Urothelium cell line (cell line): Measurements from ENCODE around the gene LUZP2.

Experiments
- DNase-seq: peaks from one replicate; pipeline ENCODE4 v3.0.0; 2011; ENCODE audit warnings: low spot score, mixed read lengths
- FAIRE-seq: peaks from 2 replicates; lab custom pipeline; 2011; peaks lifted over from hg19 to GRCh38; lab: Jason Lieb, UNC

Gene LUZP2

DNA sequence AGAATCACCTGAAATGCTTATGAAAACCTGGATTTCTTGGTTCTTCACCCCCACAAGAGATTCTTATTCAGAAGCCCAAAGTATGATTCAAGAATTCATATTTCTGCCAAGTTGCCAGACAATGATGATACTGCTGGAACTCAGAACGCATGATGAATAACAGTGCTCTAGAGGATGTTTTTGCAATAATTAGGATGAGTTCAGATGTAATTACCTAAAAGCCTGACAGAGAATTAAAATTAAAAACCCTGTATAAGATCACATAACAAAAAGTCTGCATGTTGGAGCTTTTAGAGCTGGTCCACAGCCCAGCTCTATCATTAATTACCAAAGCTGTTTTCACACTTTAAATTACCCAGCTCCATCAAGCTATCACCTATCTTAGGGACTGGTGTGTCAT, 211.8 kb downstream of the LUZP2 start:
- FAIRE-seq (no peak), DNase-seq (no peak)

DNA sequence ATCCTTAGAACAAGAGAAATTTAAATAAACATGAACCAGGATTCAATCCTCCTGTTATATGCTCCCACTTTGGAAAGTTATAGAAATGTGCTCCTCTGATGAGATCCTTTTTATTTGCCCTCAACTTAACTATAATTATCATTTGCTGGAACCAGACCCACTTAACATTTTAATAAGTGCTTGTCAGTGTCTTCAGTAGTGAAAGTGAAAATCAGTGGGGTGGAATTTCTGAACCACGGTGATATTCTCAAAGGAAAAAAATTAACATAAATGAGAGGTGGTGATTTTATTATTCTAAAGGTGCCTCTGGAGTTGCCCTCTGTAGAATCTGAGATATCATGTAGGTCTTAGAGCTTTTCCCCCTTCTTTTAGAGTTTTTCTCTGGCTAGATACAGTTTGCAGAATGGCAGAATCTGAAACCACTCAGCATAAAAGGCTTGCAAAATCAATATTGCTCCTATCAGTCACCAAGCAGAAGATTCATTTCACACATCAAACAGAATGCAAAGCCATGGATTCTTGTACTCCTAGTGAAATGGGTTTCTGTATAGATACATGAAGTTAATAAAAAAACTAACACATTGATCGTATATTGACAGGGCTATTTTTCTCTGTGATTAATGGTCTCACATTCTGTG, 213.2 kb downstream of the LUZP2 start:
- FAIRE-seq = no peak
- no peak for DNase-seq

DNA sequence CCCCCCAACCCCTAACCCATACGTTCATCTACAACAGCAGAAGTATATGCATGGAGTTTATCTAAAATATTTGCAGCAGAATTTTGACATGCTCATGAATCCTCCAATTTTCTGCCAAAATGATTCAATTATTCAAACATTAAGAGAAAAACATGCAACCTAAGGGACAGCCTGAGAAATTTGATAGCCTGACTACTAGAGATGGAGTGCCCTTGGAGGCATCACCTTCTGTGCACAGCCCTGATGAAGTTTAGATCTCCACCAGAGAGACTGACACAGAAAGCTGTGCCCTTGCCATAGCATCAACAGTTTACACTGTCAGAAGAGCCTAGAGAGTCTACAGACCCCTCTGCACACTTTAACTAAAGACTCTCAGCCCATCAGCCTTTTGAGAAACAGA, 217.7 kb downstream of the LUZP2 start:
- FAIRE-seq (no peak), DNase-seq (no peak)

DNA sequence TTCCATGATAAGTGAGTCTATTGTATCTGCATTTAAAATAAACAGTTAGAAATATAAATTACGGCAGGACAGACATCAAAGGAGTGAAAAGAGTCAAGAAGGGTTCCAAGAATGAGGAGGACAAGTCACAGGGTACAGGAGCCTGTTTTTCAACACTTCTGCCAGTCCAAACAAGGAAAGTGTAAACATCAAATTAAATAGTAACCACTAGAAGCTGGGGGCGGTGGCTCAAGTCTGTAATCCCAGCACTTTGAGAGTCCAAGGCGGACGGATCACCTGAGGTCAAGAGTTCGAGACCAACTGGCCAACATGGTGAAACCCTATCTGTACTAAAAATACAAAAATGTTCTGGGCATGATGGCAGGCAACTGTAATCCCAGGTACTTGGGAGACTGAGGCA, 219.6 kb downstream of the LUZP2 start:
- no peak for DNase-seq
- no peak for FAIRE-seq

DNA sequence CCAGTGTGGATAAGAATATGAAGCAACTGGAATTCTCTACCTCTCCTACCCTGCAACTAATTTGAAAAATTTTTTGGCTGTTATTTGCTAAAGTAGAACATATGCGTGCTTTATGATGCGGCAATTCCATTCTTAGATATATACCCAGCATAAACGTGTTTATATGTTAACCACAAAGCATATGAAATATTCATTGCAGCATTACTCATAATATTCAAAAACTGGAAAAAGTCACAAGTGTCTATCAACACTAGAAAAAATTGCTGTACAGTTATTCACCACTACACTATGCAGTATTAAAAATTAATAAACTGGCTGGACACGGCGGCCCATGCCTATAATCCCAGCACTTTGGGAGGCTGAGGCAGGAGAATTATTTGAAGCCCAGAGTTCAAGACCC, 226.4 kb downstream of the LUZP2 start:
- no peak for FAIRE-seq
- DNase-seq = no peak

DNA sequence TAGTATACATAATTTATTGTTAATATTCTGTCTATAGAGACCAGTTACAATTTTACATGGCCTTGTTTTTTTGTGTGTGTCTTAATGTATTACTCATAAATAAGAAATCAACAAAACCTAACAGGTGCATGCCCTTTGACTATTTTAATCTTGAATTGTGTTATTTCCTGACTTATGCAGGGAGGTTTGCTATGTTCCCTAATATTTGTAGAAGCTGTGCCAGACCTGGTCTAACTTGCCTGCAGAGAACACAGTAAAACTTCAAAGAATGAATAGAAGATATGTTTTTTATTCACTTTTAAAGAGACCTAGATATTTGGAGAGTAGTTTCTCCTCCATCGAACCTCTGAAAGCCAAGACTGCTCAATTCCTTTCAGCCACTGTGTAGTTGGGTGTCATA, 234.7 kb downstream of the LUZP2 start:
- no peak for DNase-seq
- no peak for FAIRE-seq

DNA sequence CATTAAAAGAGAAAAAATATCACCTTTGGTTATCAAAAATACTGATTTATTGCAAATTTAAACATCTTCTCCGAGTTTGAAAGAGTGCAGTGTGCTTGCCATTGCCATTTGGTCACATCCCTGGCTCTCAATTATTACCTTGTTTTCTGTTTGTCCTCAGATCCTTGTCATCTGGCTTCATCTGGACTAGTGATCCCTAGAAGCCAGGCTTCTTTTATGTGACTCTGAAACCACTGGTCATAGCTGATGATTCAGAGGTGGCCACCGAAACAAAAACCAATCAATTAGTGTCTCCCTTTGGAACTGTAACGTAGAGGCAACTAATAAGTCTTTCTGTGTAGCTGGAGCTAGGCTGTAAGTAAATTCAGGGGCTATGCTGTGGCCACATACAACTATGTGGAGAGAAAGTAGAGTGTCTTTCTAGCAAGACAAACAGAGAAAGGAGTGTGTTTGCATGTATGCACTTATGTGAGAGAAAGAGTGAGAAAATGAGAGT, 237.9 kb downstream of the LUZP2 start:
- DNase-seq (no peak), FAIRE-seq (no peak)

DNA sequence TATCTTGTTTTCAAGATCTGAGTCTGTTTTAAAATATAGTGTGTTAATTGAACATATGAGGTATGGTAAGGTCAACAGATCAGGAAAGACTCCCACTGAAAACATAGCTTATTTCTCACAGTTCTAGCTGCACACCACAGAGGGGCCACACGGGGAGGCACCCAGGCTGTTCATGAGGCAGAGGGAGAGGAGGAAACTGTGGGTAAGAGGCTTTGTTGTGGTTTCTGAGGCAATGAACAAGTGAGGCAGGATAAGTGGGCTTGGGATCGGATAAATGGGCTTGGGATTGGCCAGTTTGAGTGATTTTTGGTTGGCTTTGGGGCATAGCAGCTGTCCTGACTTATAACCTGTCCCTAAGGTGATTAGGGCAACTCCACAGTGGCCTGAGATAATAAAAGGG, 242.1 kb downstream of the LUZP2 start:
- FAIRE-seq = no peak
- no peak for DNase-seq

DNA sequence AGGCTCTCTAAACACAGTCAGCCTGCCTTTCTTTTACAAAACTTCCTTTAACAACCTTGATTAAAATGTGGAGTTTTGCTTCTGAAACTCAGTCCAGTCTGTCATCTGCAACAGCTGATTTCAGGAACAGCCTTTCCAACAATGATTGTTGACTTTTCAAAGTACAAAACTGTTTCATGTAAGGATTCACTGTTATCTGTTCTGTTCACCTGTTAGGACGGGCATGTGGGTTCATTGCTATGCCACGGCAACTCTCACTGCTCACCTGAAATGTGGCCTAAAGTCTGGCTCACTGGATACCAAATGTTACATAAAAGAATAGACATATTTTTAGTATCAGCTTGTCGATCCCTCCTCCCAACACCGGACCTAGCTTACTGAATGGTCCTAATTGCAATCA, 242.8 kb downstream of the LUZP2 start:
- FAIRE-seq (no peak), DNase-seq (no peak)

DNA sequence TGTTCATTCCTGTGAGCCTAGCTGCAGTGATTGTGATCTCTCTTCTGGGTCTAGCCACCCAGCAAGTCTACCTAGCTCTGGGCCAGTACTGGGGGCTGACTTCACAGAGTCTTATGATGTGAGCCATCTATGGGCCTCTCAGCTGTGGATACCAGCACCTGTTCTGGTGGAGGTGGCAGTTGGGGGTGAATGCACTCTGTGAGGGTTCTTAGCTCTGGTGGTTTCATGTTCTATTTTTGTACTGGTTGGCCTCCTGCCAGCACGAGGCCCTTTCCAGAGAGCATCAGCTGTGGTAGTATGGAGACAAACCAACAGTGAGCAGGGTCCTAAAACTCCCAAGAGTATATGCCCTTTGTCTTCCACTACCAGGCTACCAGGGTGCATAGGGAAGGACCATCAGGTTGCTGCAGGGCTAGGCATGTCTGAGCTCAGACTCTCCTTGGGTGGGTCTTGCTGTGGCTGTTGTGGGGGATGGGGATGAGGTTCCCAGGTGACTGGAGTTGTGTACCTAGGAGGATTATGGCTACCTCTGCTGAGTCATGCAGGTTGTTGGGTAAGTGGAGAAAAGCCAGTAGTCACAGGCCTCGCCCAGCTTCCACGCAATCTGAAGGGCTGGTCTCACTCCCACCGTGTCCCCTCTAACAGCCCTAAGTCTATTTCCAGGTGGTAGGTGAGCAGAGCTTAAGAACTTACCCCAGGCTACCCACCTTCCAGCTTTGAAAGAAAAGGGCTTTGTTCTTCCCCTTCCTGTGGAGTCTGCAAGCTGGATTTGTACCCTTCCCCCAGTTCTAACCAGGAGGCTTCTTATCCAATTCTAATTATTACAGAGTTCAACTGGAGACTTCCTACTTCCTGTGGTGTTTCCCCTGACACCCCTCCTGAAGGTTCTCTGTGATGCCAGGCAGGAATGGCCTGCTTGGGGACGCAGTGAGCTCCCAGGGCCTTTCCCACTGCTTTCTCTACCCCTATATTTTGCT, 250.7 kb downstream of the LUZP2 start:
- DNase-seq (no peak), FAIRE-seq (no peak)

DNA sequence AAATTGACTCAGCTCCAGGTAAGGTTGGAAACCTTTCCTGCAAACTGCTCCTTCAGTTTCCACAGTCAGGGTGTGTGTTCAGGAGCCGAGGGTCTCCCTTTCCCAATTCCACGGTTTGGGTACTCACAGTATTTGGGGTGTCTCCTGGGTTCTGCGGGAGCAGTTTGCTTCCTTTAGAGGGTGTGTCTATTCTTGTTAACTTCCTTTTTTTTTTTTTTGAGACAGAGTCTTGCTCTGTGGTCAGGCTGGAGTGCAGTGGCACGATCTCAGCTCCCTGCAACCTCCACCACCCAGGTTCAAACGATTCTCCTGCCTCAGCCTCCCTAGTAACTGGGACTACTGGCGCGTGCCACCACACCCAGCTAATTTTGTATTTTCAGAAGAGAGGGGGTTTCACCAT, 251.4 kb downstream of the LUZP2 start:
- FAIRE-seq = no peak
- no peak for DNase-seq

DNA sequence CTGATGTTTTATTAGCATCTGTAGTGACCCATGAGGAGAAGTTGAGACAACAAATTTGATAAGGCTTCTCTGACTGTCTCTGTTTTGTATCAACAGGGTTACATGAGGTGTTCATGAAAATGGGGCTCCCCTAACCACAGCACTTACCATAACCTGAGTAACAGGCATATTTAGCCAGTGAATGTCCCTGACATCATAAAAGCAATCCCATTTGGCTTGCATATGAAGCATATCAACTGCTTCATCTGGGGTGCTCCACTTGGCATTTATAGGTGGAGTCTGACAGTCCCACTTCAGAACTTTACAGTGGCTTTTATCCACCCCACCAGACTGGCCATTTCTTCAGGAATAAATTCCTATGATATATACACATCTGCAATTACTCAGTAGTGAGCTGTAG, 257.6 kb downstream of the LUZP2 start:
- FAIRE-seq (no peak), DNase-seq (no peak)

DNA sequence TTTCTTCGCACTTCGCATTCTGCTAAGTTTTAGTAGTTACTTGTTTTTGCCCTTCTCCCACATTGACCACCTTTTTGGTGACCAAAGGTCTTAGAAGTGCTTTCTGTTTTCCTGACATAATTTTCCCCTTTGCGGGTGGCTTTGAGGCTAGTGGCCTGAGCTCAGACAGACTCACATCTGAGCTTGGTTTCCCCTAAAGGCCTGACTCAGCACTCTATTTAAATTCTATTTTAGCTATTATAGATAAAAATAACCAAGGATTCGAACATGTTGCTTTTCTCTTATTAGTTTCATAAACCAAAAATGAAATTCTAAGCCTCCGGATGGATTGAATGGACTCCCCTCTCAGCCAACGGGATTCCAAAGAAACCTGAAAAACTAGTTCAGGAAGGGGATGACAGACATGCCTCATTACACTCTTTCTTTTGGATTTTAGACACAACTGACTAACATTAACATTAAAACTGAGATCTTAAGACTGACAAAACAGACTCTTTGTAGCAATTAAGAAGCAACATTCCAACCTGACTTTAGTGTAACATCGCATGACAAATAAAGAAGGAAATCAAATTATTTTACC, 258.5 kb downstream of the LUZP2 start:
- DNase-seq (no peak), FAIRE-seq (no peak)

DNA sequence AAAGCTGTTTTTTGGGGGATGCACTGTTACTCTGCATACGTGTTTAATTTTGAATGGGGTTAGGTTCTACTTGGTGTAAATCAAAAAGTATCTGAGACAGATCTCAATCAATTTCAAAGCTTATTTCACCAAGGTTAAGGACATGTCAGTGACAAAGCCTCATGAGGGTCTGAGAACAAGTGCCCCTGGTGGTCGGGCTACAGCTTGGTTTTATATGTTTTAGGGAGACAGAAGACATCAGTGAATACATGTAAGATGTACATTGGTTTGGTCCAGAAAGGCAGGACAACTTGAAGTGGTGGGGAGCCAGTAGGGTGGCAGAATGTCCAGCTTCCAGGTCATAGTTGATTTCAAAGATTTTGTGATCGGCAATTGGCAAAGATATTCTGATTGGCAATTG, 262.9 kb downstream of the LUZP2 start:
- no peak for FAIRE-seq
- no peak for DNase-seq

DNA sequence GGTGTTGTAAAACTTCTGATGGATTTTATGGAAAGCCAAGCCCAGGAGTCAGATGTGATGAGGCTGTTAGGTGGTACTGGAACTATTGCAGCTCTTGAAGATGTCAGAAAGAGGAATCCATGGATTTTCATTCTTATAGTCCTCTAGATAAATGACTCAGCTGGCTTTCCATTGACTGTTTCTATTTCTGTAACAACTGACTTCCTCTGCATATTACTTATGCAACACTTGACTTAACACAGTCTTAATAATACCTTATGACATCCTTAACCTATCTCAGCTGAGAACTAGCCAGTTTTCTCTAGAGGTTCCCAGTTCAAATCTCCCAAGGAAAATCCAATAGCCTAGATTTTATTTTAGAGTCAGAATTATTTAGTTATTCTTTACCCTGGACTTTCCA, 263.8 kb downstream of the LUZP2 start:
- FAIRE-seq = no peak
- no peak for DNase-seq

DNA sequence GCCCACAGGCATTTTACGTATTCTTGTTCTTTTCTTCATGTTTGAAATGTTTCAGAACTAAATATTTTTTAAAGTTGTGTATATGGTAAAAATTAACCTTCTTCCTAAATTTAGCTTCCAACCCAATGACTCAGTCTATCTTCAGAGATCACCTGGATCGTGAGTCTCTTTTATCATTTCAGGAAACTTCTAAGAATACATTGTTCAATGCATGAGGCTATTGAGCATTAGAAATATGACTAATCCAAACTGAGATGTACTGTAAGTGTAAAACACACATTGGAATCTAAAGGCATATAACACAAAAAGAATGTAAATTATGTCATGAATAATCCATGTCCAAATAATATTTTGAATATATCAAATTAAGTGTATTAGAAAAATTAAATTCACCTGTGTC, 265.2 kb downstream of the LUZP2 start:
- DNase-seq = no peak
- no peak for FAIRE-seq

DNA sequence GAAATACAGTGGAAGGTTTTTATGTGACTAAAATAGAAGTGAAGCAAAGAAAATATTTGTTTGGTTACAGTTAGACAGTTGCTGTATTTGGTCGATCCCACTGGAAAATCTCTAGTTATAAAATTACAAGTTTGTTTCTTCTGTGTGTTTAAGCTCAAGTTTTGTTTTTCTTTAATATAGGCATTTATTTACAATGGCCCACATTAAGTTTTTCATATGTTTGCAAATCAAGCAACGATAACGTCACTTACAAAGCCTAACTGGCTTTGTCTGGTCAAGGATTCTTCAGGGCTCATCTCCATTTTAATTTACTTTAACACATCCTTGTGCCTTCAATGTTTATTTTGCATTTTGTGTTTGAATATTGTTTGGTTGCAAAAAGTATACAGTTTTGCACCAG, 270.6 kb downstream of the LUZP2 start:
- FAIRE-seq (no peak), DNase-seq (no peak)

DNA sequence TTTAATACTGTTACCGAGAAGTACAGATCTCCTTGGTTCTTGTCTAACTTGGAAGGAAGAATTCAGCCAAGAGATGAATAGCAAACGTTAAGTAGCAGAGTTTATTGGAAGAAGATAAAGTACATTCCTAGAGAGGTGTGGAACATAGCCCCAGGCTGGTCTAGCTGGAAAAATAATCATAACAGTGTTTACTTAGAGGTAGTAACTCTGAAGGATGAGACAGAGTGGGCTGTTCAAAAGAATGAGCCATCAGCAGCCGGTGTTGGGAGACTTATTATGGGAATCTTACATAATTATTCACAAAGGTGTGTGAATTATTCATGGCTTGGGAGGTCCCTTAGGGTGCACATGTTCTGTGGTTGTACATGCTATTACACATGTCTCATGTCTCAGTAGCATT, 276.5 kb downstream of the LUZP2 start:
- FAIRE-seq (no peak), DNase-seq (no peak)

DNA sequence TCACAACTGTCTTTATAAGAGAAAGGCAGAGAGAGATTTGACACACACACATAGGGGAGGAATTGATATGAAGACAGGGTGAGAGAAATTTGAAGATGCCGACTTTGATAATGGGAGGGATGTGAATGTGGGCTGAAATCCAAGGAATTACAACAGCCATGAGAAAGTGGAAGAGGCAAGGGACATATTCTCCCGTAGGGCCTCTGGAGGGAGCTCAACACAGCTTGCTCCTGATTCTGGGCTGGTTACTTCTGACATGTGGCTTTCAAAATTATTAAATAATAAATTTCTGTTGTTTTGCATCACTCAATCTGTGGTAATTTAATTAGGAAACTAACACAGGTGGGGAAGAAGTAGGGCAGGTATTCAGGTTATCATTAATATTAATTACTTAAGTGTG, 282.9 kb downstream of the LUZP2 start:
- FAIRE-seq (no peak), DNase-seq (peak; percentile 9)

DNA sequence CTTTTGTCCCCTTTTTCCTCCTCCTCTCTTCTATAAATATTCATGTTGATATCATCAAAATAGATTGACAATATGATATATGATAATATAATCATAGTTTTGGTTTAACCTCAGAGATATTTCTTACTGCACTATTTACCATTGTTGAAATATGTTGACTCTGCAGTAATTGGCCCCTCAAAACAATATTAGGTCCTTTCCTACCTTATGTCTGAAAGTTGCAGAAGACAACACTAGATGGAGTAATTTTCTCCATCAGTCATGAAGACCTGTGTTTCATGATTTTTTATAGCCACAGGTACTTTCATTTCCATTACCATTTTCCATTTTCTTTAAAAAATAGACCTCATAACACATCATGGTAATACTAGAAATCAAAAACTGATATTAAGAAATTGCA, 284.4 kb downstream of the LUZP2 start:
- no peak for FAIRE-seq
- DNase-seq = no peak

DNA sequence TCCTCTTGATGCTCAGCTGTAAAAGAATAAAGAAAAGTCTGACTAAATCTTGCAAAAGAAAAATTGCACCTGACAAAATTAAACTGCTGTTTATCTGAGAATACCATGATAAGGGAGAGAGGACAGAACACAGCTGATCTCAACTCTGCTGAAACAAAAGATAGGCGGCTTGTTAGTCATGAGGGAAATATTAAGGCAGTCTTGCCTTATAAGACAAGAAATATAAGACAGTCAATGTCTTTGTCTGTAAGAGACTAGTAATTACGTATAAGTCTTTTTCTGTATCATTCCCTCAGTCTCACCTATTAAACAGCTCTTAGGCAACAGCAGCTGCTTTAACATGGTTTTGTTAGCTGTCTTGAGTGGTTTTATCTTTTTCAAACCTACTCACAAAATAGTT, 296.6 kb downstream of the LUZP2 start:
- FAIRE-seq = no peak
- DNase-seq = no peak

DNA sequence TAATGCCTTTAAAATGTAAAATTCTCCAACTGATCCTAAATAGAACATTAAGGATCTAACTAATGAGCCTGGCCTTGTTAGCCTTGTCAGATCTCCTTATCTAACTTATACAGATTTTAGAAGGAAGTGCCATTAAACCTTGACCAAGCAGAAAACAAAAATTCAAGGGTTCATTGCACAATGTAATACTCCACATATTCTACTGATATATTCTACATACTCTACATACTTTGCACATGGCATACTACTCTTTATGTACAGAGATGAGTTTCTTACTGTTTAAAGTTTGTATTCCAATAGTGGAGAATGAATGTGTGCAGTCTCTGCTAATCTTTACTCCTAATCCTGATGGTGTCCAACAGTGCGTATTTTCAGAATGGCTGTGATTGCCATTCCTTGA, 297.2 kb downstream of the LUZP2 start:
- FAIRE-seq (no peak), DNase-seq (no peak)
